Spinal cord (tissue), 10 donors: ENCODE measurements around the gene BICD1. TPM values are rescaled to one million over a fixed set of nuclear protein-coding genes. Genes with fewer than 3 reads are reported as not detected.
"Not testable (repeated sequence)": the region's sequence is repeated elsewhere in the genome, so short reads cannot be mapped to it uniquely, and the experiment has no call there.

Experiments
- DNase-seq, 6 donors: peaks; one replicate each; pipeline versions ENCODE4 v3.0.0 to v3.0.0-alpha.2; 2013 to 2015; ENCODE audit warnings: low spot score in 6 of 6, low read depth in 4 of 6
- H3K27ac ChIP-seq: one replicate; pipeline ENCODE4 v1.5.1; 2013; ENCODE audit warnings: low read depth, low read length, control low read depth
- H3K27me3 ChIP-seq: one replicate; pipeline ENCODE4 v1.6.1; 2013; ENCODE audit warnings: low read length; ENCODE audit not compliant: control insufficient read depth, insufficient read depth
- H3K36me3 ChIP-seq: one replicate; pipeline ENCODE4 v1.6.1; 2013; ENCODE audit warnings: low read length; ENCODE audit not compliant: control insufficient read depth, insufficient read depth
- H3K4me1 ChIP-seq: one replicate; pipeline ENCODE4 v1.6.1; 2013; ENCODE audit warnings: low read length; ENCODE audit not compliant: control insufficient read depth, insufficient read depth
- H3K4me3 ChIP-seq: one replicate; pipeline ENCODE4 v1.5.1; 2013; ENCODE audit warnings: low read depth, low read length, control low read depth
- H3K9me3 ChIP-seq: one replicate; pipeline ENCODE4 v1.6.1; 2013; ENCODE audit warnings: low read length; ENCODE audit not compliant: control insufficient read depth, insufficient read depth
- WGBS: methylation state at CpG from one replicate; pipeline ENCODE4 v1.1.5; 2013; ENCODE audit warnings: missing lambda C conversion rate; ENCODE audit not compliant: insufficient coverage; 5-methylcytosine and 5-hydroxymethylcytosine counted together
- polyA plus RNA-seq, 2 donors: library from polyadenylated mRNA; unstranded; fragments of 120-200 nt; gene quantifications; one replicate each; pipeline ENCODE4 v1.2.1, GENCODE V29; 2013; ENCODE audit not compliant: insufficient read length in 2 of 2
- total RNA-seq, 2 donors: library from RNA; depleted of rRNA in 1 of 2; stranded (reverse); fragments of 120-200 nt in 1 of 2; fragments of >200 nt in 1 of 2; gene quantifications; one replicate each; pipeline versions ENCODE4 v1.2.3 to v1.2.4, GENCODE V29; 2013 to 2014
- donor health status: healthy.

Gene BICD1
- total and polyA plus RNA-seq, 4 donors: 19.5 to 51.0 (median 28.6) TPM

GRCh38 chr12:32098112-32098511, 8.5 kb upstream of the BICD1 start:
- no CpG with 5 or more reads among the region's 4 CpGs for WGBS
- Histone ChIP-seq H3K4me3 (no peak overlapping the region), H3K27ac (no peak overlapping the region), H3K4me1 (no peaks in the 10 kb centered on the region), H3K36me3 (no peaks in the 10 kb centered on the region), H3K9me3 (no peaks in the 10 kb centered on the region), H3K27me3 (no peaks in the 10 kb centered on the region)
- no peak for DNase-seq

- not testable (repeated sequence) for H3K9me3 ChIP-seq, H3K36me3 ChIP-seq, H3K4me3 ChIP-seq, H3K4me1 ChIP-seq, H3K27me3 ChIP-seq, DNase-seq, H3K27ac ChIP-seq
- WGBS: no CpG with 5 or more reads among the region's 1 CpG
Measured at GRCh38 chr12:32099275-32099674, 7.4 kb upstream of the BICD1 start.

GRCh38 chr12:32100361-32100760, 6.3 kb upstream of the BICD1 start:
- Histone ChIP-seq H3K4me1 (no peaks in the 10 kb centered on the region), H3K36me3 (no peaks in the 10 kb centered on the region), H3K9me3 (no peaks in the 10 kb centered on the region), H3K27me3 (no peaks in the 10 kb centered on the region), H3K27ac (no peak overlapping the region), H3K4me3 (no peak overlapping the region)
- no CpG with 5 or more reads among the region's 4 CpGs for WGBS
- no peak for DNase-seq

GRCh38 chr12:32100888-32101287, 5.8 kb upstream of the BICD1 start:
- Histone ChIP-seq H3K27me3 (no peaks in the 10 kb centered on the region), H3K4me1 (no peaks in the 10 kb centered on the region), H3K27ac (no peak overlapping the region), H3K36me3 (no peaks in the 10 kb centered on the region), H3K9me3 (no peaks in the 10 kb centered on the region), H3K4me3 (no peak overlapping the region)
- no peak for DNase-seq
- 98% methylated on average over 5 of the region's 5 CpGs for WGBS

- no peak overlapping the region for H3K27ac ChIP-seq
- H3K27me3 ChIP-seq: no peaks in the 10 kb centered on the region
- WGBS: 100% methylated on average over 1 of the region's 3 CpGs
- DNase-seq: no peak
- no peaks in the 10 kb centered on the region for H3K9me3 ChIP-seq
- no peaks in the 10 kb centered on the region for H3K36me3 ChIP-seq
- H3K4me1 ChIP-seq: peaks cover 4% of the 10 kb centered on the region
- no peak overlapping the region for H3K4me3 ChIP-seq
Measured at GRCh38 chr12:32102234-32102633, 4.4 kb upstream of the BICD1 start.

- no peak overlapping the region for H3K4me3 ChIP-seq
- no peaks in the 10 kb centered on the region for H3K27me3 ChIP-seq
- H3K27ac ChIP-seq: no peak overlapping the region
- H3K36me3 ChIP-seq: no peaks in the 10 kb centered on the region
- 78% methylated on average over 3 of the region's 11 CpGs for WGBS
- peaks cover 4% of the 10 kb centered on the region for H3K4me1 ChIP-seq
- no peaks in the 10 kb centered on the region for H3K9me3 ChIP-seq
- no peak for DNase-seq
Measured at GRCh38 chr12:32104572-32105355, 1.9 kb upstream of the BICD1 start.

GRCh38 chr12:32105986-32106516, 596 bp upstream of the BICD1 start:
- Histone ChIP-seq H3K27me3 (no peaks in the 10 kb centered on the region), H3K4me1 (peaks cover 4% of the 10 kb centered on the region), H3K4me3 (peak overlapping the region; percentile 54), H3K9me3 (no peaks in the 10 kb centered on the region), H3K36me3 (no peaks in the 10 kb centered on the region), H3K27ac (peak overlapping the region; percentile 78)
- peak in 2 of 6 donors; percentile 29 to 57 for DNase-seq
- WGBS: 8% methylated on average over 23 of the region's 24 CpGs

GRCh38 chr12:32107359-32108267, 966 bp downstream of the BICD1 start:
- no peaks in the 10 kb centered on the region for H3K9me3 ChIP-seq
- H3K36me3 ChIP-seq: no peaks in the 10 kb centered on the region
- 4% methylated on average over 7 of the region's 14 CpGs for WGBS
- no peaks in the 10 kb centered on the region for H3K27me3 ChIP-seq
- peak overlapping the region; percentile 78 for H3K4me3 ChIP-seq
- peak overlapping the region; percentile 57 for H3K27ac ChIP-seq
- DNase-seq: peak in 5 of 6 donors; percentile 19 to 78 (median 44)
- H3K4me1 ChIP-seq: peaks cover 4% of the 10 kb centered on the region

- DNase-seq: peak in 1 of 6 donors; percentile 41
- H3K27ac ChIP-seq: no peak overlapping the region
Measured at GRCh38 chr12:32108787-32109186, 2.1 kb downstream of the BICD1 start.

More at GRCh38 chr12:32108787-32109186, 2.1 kb downstream of the BICD1 start:
- H3K27me3 ChIP-seq: no peaks in the 10 kb centered on the region
- peaks cover 4% of the 10 kb centered on the region for H3K4me1 ChIP-seq
- H3K36me3 ChIP-seq: no peaks in the 10 kb centered on the region
- H3K4me3 ChIP-seq: peak overlapping the region; percentile 78
- no peaks in the 10 kb centered on the region for H3K9me3 ChIP-seq
